GM12878 (cell line): ENCODE data around the gene MEIS2. TPM values are rescaled to one million over a fixed set of nuclear protein-coding genes. Genes with fewer than 3 reads are reported as not detected.

ENCODE experiments used
- ATF7 ChIP-seq: fragments of 450-650 bp; IDR thresholded peaks from 2 replicates; pipeline ENCODE4 v1.6.1; 2016; ENCODE audit warnings: low read depth, mild to moderate bottlenecking
- BHLHE40 ChIP-seq, 2 experiments: fragments of 450-650 bp in 1 of 2; IDR thresholded peaks; 2 replicates each; pipeline ENCODE4 v1.6.1; 2011 to 2017; ENCODE audit warnings: low read depth in 2 of 2, borderline replicate concordance in 1 of 2, improper control_type of control experiment in 1 of 2, low read length in 1 of 2, mild to moderate bottlenecking in 1 of 2
- CBX3 ChIP-seq: fragments of 200-600 bp; sonication (generic); IDR thresholded peaks from 2 replicates; pipeline ENCODE4 v1.6.1; 2016; ENCODE audit warnings: low read depth, borderline replicate concordance
- HDGF ChIP-seq: fragments of 450-650 bp; IDR thresholded peaks from 2 replicates; pipeline ENCODE4 v1.6.1; 2016; ENCODE audit warnings: antibody characterized with exemption
- LARP7 ChIP-seq: fragments of 450-650 bp; IDR thresholded peaks from 2 replicates; pipeline ENCODE4 v1.6.1; 2017; ENCODE audit warnings: mild to moderate bottlenecking
- MYB ChIP-seq: fragments of 150-350 bp; IDR thresholded peaks from 2 replicates; pipeline ENCODE4 v1.6.1; 2014; ENCODE audit warnings: mild to moderate bottlenecking, low read depth, low read length, borderline replicate concordance
- NFIC ChIP-seq: IDR thresholded peaks from 2 replicates; pipeline ENCODE4 v1.6.1; 2012; ENCODE audit warnings: low read depth, mild to moderate bottlenecking, inconsistent platforms, low read length, moderate library complexity
- NKRF ChIP-seq: fragments of 450-650 bp; conservative IDR thresholded peaks from 2 replicates; pipeline ENCODE4 v1.6.1; 2017; ENCODE audit warnings: mild to moderate bottlenecking, moderate library complexity
- NR2C1 ChIP-seq: fragments of 450-650 bp; IDR thresholded peaks from 2 replicates; pipeline ENCODE4 v1.6.1; 2017; ENCODE audit warnings: antibody characterized with exemption, mild to moderate bottlenecking, moderate library complexity
- PAX5 ChIP-seq: IDR thresholded peaks from 2 replicates; pipeline ENCODE4 v1.6.1; 2011; ENCODE audit warnings: low read depth, low read length, borderline replicate concordance
- RB1 ChIP-seq: fragments of 450-650 bp; formaldehyde crosslinking; IDR thresholded peaks from 2 replicates; pipeline ENCODE4 v1.6.1; 2017; ENCODE audit warnings: mild to moderate bottlenecking, borderline replicate concordance
- RFX5 ChIP-seq: IDR thresholded peaks from 2 replicates; pipeline ENCODE4 v1.6.1; 2011; ENCODE audit warnings: low read depth, low read length, improper control_type of control experiment
- TCF12 ChIP-seq: IDR thresholded peaks from 2 replicates; pipeline ENCODE4 v1.6.1; 2011; ENCODE audit warnings: low read depth, mild to moderate bottlenecking, low read length
- polyA plus RNA-seq, 11 experiments: library from polyadenylated mRNA; depleted of rRNA in 4 of 11; unstranded in 6 of 11; stranded (reverse) in 5 of 11; fragments of >200 nt; fragmentation: Nextera tagmentation in 4 of 11; fragmentation: Illumina TruSeq in 1 of 11; extraction: Ambion mirVana in 4 of 11; extraction: Trizol in 1 of 11; gene quantifications; 1 replicate in 1 of 11; 2 replicates in 10 of 11; pipeline versions ENCODE4 v1.2.1 to v1.2.3, GENCODE V29; 2011 to 2016; ENCODE audit warnings: inconsistent platforms in 2 of 11, missing spikeins in 2 of 11, low read depth in 1 of 11
- total RNA-seq, 4 experiments: library from RNA; depleted of rRNA in 3 of 4; stranded (reverse); fragments of >200 nt in 3 of 4; fragmentation: Illumina TruSeq in 1 of 4; extraction: Trizol in 1 of 4; gene quantifications; 2 replicates each; pipeline versions ENCODE4 v1.2.1 to v1.2.3, GENCODE V29; 2013 to 2021
- TF ChIP-seq, protein P1 (sequence below): fragments of 450-650 bp; IDR thresholded peaks from 2 replicates; pipeline ENCODE4 v1.6.1; 2018; ENCODE audit warnings: mild to moderate bottlenecking, low read depth, moderate library complexity; ENCODE audit not compliant: partially characterized antibody
- TF ChIP-seq, protein P2 (sequence below): fragments of 450-650 bp; IDR thresholded peaks from 2 replicates; pipeline ENCODE4 v1.6.1; 2016; ENCODE audit warnings: mild to moderate bottlenecking, moderate library complexity, borderline replicate concordance
- TF ChIP-seq, protein P3 (sequence below): fragments of 450-650 bp; IDR thresholded peaks from 2 replicates; pipeline ENCODE4 v1.6.1; 2017; ENCODE audit warnings: mild to moderate bottlenecking, moderate library complexity

Gene MEIS2
- total and polyA plus RNA-seq, 10 of the 15 experiments (the other 5 are each of a cell fraction or from before 2014, with no cell fraction given), result 9.2 to 54.0 (median 20.4) TPM

- no peak for TF ChIP-seq NKRF
- no peak for TF ChIP-seq CBX3
- no peak for TF ChIP-seq ATF7
- TF ChIP-seq TCF12, result peak; percentile 43; the same call in 1 of the 2 replicates
- TF ChIP-seq RB1, result no peak
- TF ChIP-seq, protein P1, sequence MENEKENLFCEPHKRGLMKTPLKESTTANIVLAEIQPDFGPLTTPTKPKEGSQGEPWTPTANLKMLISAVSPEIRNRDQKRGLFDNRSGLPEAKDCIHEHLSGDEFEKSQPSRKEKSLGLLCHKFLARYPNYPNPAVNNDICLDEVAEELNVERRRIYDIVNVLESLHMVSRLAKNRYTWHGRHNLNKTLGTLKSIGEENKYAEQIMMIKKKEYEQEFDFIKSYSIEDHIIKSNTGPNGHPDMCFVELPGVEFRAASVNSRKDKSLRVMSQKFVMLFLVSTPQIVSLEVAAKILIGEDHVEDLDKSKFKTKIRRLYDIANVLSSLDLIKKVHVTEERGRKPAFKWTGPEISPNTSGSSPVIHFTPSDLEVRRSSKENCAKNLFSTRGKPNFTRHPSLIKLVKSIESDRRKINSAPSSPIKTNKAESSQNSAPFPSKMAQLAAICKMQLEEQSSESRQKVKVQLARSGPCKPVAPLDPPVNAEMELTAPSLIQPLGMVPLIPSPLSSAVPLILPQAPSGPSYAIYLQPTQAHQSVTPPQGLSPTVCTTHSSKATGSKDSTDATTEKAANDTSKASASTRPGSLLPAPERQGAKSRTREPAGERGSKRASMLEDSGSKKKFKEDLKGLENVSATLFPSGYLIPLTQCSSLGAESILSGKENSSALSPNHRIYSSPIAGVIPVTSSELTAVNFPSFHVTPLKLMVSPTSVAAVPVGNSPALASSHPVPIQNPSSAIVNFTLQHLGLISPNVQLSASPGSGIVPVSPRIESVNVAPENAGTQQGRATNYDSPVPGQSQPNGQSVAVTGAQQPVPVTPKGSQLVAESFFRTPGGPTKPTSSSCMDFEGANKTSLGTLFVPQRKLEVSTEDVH, result no peak
- no peak for TF ChIP-seq PAX5
- no peak for TF ChIP-seq HDGF
- no peak for TF ChIP-seq RFX5
- no peak for TF ChIP-seq BHLHE40 (IDR thresholded peaks at IDR 0.05; ENCODE audit: borderline replicate concordance in 1 of 2, low read depth in 2 of 2, low read length in 1 of 2)
- no peak for TF ChIP-seq NFIC
- 0 out of 2 replicates have a peak, but pooled peaks have one; percentile 29 for TF ChIP-seq LARP7
- TF ChIP-seq MYB, result no peak
- TF ChIP-seq, protein P2, sequence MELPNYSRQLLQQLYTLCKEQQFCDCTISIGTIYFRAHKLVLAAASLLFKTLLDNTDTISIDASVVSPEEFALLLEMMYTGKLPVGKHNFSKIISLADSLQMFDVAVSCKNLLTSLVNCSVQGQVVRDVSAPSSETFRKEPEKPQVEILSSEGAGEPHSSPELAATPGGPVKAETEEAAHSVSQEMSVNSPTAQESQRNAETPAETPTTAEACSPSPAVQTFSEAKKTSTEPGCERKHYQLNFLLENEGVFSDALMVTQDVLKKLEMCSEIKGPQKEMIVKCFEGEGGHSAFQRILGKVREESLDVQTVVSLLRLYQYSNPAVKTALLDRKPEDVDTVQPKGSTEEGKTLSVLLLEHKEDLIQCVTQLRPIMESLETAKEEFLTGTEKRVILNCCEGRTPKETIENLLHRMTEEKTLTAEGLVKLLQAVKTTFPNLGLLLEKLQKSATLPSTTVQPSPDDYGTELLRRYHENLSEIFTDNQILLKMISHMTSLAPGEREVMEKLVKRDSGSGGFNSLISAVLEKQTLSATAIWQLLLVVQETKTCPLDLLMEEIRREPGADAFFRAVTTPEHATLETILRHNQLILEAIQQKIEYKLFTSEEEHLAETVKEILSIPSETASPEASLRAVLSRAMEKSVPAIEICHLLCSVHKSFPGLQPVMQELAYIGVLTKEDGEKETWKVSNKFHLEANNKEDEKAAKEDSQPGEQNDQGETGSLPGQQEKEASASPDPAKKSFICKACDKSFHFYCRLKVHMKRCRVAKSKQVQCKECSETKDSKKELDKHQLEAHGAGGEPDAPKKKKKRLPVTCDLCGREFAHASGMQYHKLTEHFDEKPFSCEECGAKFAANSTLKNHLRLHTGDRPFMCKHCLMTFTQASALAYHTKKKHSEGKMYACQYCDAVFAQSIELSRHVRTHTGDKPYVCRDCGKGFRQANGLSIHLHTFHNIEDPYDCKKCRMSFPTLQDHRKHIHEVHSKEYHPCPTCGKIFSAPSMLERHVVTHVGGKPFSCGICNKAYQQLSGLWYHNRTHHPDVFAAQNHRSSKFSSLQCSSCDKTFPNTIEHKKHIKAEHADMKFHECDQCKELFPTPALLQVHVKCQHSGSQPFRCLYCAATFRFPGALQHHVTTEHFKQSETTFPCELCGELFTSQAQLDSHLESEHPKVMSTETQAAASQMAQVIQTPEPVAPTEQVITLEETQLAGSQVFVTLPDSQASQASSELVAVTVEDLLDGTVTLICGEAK, result no peak
- TF ChIP-seq, protein P3, sequence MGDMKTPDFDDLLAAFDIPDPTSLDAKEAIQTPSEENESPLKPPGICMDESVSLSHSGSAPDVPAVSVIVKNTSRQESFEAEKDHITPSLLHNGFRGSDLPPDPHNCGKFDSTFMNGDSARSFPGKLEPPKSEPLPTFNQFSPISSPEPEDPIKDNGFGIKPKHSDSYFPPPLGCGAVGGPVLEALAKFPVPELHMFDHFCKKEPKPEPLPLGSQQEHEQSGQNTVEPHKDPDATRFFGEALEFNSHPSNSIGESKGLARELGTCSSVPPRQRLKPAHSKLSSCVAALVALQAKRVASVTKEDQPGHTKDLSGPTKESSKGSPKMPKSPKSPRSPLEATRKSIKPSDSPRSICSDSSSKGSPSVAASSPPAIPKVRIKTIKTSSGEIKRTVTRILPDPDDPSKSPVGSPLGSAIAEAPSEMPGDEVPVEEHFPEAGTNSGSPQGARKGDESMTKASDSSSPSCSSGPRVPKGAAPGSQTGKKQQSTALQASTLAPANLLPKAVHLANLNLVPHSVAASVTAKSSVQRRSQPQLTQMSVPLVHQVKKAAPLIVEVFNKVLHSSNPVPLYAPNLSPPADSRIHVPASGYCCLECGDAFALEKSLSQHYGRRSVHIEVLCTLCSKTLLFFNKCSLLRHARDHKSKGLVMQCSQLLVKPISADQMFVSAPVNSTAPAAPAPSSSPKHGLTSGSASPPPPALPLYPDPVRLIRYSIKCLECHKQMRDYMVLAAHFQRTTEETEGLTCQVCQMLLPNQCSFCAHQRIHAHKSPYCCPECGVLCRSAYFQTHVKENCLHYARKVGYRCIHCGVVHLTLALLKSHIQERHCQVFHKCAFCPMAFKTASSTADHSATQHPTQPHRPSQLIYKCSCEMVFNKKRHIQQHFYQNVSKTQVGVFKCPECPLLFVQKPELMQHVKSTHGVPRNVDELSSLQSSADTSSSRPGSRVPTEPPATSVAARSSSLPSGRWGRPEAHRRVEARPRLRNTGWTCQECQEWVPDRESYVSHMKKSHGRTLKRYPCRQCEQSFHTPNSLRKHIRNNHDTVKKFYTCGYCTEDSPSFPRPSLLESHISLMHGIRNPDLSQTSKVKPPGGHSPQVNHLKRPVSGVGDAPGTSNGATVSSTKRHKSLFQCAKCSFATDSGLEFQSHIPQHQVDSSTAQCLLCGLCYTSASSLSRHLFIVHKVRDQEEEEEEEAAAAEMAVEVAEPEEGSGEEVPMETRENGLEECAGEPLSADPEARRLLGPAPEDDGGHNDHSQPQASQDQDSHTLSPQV, result 0 out of 2 replicates have a peak, but pooled peaks have one; percentile 54
- no peak for TF ChIP-seq NR2C1
Measured at GRCh38 chr15:36883713-36884517, 216.4 kb downstream of the MEIS2 start (continued).
